ENCODE measurements around the gene SLAMF7. TPM values are rescaled to one million over a fixed set of nuclear protein-coding genes. Genes with fewer than 3 reads are reported as not detected.

The SLAMF7 gene
- total RNA-seq, 2 experiments from 2014 or later, result 12.8 to 13.4 TPM

DNA sequence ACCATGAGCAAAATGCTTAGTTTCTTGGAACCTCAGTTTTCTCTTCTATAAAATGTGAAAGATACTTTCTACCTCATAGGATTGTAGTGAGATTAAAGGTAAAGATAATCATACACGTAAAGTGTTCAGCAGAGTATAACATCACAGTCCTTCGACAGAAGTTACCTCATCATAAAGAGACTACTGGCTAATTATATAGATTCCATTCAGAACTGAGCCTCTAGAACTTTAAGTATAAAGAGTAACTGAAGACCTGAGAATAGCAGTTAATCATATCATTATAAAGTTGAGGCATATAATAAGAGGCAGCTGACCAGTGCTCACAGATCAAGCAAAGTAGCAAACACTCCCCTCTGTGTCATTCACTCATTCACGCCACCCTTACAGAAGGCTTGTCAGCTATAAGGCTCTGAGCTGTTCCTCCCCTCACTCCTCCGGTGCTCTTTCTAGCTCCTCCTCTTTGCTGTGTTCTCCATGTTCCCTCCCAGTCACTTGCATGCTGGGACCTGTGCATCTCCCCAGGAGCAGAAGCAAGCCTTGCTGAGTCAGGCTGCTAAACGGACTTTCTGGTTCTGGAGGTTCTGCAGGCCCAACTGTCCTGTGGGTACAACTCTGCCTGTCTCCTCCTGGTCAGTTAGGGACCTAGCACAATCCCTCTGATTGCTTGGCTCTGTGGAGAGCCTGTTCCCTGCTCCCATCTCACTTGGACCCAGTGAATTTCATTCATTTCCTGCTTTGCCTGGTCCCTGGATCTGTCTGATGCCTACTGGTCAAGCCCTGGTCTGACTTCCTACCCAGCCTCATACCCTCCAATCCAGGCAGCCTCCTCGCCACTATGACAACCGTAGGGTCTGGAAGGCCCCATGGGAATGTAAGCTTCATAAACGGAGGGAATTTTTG is 28.6 kb downstream of the SLAMF7 start:
- no peaks in the 10 kb centered on the region for H3K36me3 Mint-ChIP-seq (ENCODE audit: low read depth)
- peak overlapping the region; percentile 97 for H3K27ac Mint-ChIP-seq
- peaks cover 6% of the 10 kb centered on the region for H3K9me3 Mint-ChIP-seq
- peak overlapping the region; percentile 72 for H3K4me3 Mint-ChIP-seq
- H3K27me3 Mint-ChIP-seq, result no peaks in the 10 kb centered on the region
- peak; percentile 30 for DNase-seq
- ChIA-PET POLR2A (interaction anchor here (0.7 to 1.3 kb wide), 2 partner anchors 85 to 127 kb away, joined by 4 to 5 read pairs; no protein-coding TSS in a partner anchor), CTCF (interaction anchor here (0.5 to 7.5 kb wide), 41 partner anchors 9 to 372 kb away, joined by 3 to 102 read pairs (median 5); partner anchors contain the start of genes ITLN2, LY9 and SLAMF7)
- peaks cover 37% of the 10 kb centered on the region for H3K4me1 Mint-ChIP-seq

DNA sequence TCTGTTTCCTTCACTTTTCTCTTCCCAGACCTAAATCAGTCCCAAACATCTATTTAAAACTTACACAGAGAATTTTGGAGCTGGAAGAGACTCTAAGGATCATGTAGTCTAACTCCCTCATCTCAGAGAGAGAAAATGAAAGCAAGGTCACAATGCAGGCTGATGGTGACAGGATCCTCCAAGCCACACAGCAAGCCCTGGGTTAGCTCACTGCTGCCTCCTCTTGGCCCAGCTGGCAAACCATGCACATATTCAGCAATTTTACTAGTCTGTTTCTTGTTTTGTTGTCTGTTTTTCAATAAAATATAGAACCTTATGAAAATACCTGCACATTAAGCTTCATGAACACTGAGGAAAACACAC is 29.2 kb downstream of the SLAMF7 start:
- Mint-ChIP-seq H3K4me1 (peaks cover 38% of the 10 kb centered on the region), H3K27me3 (no peaks in the 10 kb centered on the region), H3K9me3 (peaks cover 3% of the 10 kb centered on the region), H3K36me3 (ENCODE audit: low read depth) (peaks cover 1% of the 10 kb centered on the region), H3K27ac (peak overlapping the region; percentile 97), H3K4me3 (peak overlapping the region; percentile 72)
- POLR2A ChIA-PET, result interaction anchor here (0.6 to 1.3 kb wide), 2 partner anchors 31 to 85 kb away, joined by 4 to 7 read pairs; no protein-coding TSS in a partner anchor
- CTCF ChIA-PET, result interaction anchor here (0.5 to 7.5 kb wide), 39 partner anchors 9 to 371 kb away, joined by 3 to 102 read pairs (median 5); partner anchors contain the start of genes ITLN2, LY9 and SLAMF7
- peak; percentile 92 for DNase-seq

DNA sequence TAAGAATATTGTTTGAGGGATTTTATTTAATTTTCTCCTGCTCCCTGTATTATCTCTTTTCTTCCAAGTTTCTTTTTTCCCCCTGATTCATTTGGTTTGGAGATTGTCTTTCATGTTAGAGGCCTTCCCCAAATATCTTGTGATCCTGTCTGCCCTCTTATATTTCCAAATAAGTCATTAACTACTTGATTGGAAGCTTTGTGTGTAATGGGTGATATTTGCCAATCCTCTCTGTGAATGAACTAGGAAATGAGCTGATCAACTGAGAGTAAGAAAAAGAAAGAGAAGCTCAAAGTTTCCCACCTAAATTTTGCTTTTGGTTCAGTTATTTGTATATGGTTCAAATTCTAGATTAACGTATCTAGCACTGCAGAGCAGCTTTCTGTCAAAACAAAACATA is 33.3 kb downstream of the SLAMF7 start:
- ChIA-PET POLR2A (no interaction called here), CTCF (interaction anchor here (0.6 to 1.6 kb wide), 5 partner anchors 10 to 370 kb away, joined by 3 to 6 read pairs (median 4); no protein-coding TSS in a partner anchor)
- Mint-ChIP-seq H3K27me3 (no peaks in the 10 kb centered on the region), H3K9me3 (no peaks in the 10 kb centered on the region), H3K4me3 (no peak overlapping the region), H3K4me1 (peaks cover 54% of the 10 kb centered on the region), H3K27ac (no peak overlapping the region), H3K36me3 (ENCODE audit: low read depth) (peaks cover 1% of the 10 kb centered on the region)
- no peak for DNase-seq

DNA sequence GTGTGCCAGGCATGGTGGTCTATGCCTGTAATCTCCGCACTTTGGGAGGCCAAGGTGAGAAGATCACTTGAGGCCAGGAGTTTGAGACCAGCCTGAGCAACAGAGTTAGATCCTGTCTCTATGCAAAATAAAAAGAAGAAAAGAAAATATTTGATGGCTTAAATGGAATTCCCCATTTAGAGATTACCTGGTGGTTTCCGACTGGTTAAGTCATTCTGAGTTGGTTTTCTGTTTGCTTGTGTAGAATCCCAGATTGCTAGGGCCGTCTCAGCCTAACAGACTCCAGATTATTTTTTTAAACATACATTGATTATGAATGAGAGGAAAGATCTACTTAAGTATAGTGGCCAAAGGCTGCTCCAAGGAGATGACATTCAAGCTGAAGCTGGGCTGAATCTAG is 34.0 kb downstream of the SLAMF7 start:
- no peak for DNase-seq
- Mint-ChIP-seq H3K27ac (no peak overlapping the region), H3K27me3 (no peaks in the 10 kb centered on the region), H3K4me3 (no peak overlapping the region), H3K9me3 (no peaks in the 10 kb centered on the region), H3K36me3 (ENCODE audit: low read depth) (peaks cover 1% of the 10 kb centered on the region), H3K4me1 (peaks cover 50% of the 10 kb centered on the region)
- ChIA-PET CTCF (interaction anchor here (0.6 to 1.6 kb wide), 6 partner anchors 9 to 369 kb away, joined by 3 to 6 read pairs (median 4); partner anchors contain the start of gene LY9), POLR2A (no interaction called here)

DNA sequence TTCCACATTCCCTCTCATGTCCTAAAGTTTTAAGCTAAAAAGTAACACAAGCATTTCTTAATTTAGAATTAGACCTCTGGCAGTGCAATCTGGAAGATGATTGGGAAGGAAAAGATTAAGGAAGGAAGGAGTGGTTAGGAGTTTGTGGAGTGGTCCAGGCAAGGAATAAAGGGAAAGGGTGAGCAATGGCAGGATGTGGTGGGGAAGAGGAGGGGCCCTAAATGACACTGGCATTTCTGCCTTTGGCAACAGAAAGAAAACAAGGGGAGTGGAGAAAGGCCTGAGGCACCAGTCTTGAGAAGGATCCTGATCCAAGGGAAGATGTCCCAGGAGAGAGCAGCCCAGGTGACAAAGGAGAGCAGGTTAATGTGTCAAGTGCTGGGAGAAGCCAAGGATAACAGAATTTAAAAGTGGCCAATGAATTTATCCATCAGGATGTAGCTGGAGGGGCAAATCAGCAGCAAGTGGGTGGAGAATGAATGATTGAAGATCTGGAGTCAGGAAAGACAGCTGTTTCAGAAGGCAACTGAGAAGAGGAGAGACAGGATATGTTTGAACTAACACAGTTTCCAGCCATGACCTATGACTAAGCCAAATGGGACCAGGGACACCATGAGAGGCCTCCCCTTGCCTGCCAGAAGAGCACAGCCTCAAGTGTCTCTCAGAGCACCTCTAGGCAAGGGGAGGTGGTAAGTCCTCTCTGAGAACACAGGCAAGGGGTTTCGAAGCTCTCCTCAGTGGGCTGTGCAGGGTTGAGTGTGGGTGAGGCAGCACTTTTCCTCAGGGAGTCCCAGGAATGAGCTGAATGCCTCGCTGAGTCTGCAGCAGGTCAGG is 36.1 kb downstream of the SLAMF7 start:
- ChIA-PET POLR2A (interaction anchor here (0.5 kb wide), 1 partner anchor 214 kb away, joined by 3 read pairs; no protein-coding TSS in a partner anchor), CTCF (interaction anchor here (0.6 to 4.0 kb wide), 17 partner anchors 10 to 215 kb away, joined by 3 to 27 read pairs (median 4); partner anchors contain the start of genes ITLN2, LY9 and SLAMF1)
- Mint-ChIP-seq H3K4me3 (no peak overlapping the region), H3K27ac (peak overlapping the region; percentile 62), H3K27me3 (no peaks in the 10 kb centered on the region), H3K36me3 (ENCODE audit: low read depth) (peaks cover 1% of the 10 kb centered on the region), H3K9me3 (no peaks in the 10 kb centered on the region), H3K4me1 (peaks cover 42% of the 10 kb centered on the region)
- no peak for DNase-seq

DNA sequence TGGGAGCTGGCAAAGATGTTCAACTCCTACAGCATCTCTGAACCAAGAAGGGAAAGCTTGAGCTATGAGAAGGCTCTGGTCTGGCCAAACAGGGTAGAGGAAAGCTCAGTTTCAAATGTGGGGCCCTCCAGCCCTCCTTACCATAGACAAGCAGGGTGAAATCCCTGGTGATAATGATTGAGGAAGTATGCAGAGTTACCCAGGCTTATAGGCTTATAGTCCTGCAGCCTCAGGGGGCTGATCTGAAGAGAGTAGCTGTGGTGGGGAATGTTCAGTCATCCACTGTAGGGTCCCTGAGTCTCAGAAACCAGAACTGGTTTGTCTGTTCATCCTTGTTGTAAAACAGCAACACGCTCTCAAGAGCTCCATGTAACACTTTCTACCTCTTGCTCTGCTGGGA is 37.1 kb downstream of the SLAMF7 start:
- peaks cover 1% of the 10 kb centered on the region for H3K36me3 Mint-ChIP-seq (ENCODE audit: low read depth)
- CTCF ChIA-PET, result interaction anchor here (0.6 to 4.0 kb wide), 19 partner anchors 8 to 214 kb away, joined by 3 to 27 read pairs (median 6); partner anchors contain the start of genes ITLN2, LY9 and SLAMF1
- no peak overlapping the region for H3K4me3 Mint-ChIP-seq
- no peak overlapping the region for H3K27ac Mint-ChIP-seq
- POLR2A ChIA-PET, result no interaction called here
- no peaks in the 10 kb centered on the region for H3K9me3 Mint-ChIP-seq
- H3K4me1 Mint-ChIP-seq, result peaks cover 35% of the 10 kb centered on the region
- no peak for DNase-seq
- H3K27me3 Mint-ChIP-seq, result no peaks in the 10 kb centered on the region

DNA sequence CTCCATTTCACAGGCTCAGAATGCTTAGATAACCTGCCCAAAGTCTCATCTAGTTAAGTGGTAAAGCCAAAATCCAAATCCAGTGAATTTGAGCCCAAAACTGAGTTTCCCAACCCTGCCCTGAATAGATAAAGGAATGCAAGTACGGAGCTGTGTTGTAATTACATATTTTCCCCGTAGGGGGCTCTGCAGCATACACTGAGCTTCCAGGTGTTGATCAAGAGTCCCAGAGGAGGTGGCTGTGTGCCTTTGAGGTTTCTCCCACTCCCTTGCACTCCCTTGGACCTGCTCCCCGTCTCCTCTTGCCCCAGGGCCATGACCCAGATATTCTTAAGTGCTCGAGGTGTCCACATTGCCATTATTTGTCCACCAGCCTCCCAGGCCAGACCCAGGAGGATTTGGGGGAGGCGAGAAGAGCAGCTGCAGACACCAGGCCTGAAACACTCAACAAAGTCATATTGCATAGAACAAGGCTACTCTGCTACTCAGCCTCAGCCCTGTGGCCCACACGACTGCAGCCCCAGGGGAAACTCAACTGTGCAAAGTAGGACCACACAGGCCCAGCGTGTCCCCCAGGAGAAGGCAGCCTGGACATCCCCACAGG is 38.5 kb downstream of the SLAMF7 start:
- Mint-ChIP-seq H3K4me1 (peaks cover 46% of the 10 kb centered on the region), H3K4me3 (no peak overlapping the region), H3K36me3 (ENCODE audit: low read depth) (peaks cover 1% of the 10 kb centered on the region), H3K27me3 (no peaks in the 10 kb centered on the region), H3K27ac (no peak overlapping the region), H3K9me3 (no peaks in the 10 kb centered on the region)
- ChIA-PET POLR2A (interaction anchor here (0.9 kb wide), 1 partner anchor 268 kb away, joined by 3 read pairs; the partner anchor contains the start of gene USF1), CTCF (interaction anchor here (0.8 to 4.0 kb wide), 24 partner anchors 9 to 198 kb away, joined by 3 to 27 read pairs (median 4); partner anchors contain the start of genes CD48, ITLN2 and LY9)
- peak; percentile 62 for DNase-seq

DNA sequence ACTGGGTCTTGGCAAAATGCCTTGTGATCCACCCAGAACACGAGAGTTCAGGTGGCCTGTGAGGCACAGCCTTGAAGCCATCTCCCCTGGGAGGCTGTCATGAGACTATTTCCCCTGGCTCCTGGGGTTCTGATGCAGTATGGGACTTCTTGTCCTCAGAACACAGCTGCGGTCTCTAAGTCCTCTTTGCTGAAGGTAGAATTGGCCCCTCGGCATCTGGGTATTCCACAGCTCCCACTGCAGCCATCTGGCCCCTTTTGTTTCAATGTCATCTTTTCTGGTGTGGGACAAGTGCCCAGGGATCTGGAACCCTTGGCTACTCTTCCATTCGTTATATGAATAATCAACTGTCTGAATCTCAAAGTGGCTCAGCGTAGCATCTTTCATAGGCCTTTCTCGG is 39.9 kb downstream of the SLAMF7 start:
- CTCF ChIA-PET, result interaction anchor here (1.2 to 1.7 kb wide), 5 partner anchors 11 to 56 kb away, joined by 3 to 9 read pairs (median 4); no protein-coding TSS in a partner anchor
- H3K36me3 Mint-ChIP-seq (ENCODE audit: low read depth), result no peaks in the 10 kb centered on the region
- POLR2A ChIA-PET, result no interaction called here
- H3K9me3 Mint-ChIP-seq, result no peaks in the 10 kb centered on the region
- peaks cover 52% of the 10 kb centered on the region for H3K4me1 Mint-ChIP-seq
- H3K27ac Mint-ChIP-seq, result no peak overlapping the region
- peaks cover 2% of the 10 kb centered on the region for H3K27me3 Mint-ChIP-seq
- H3K4me3 Mint-ChIP-seq, result no peak overlapping the region
- no peak for DNase-seq

DNA sequence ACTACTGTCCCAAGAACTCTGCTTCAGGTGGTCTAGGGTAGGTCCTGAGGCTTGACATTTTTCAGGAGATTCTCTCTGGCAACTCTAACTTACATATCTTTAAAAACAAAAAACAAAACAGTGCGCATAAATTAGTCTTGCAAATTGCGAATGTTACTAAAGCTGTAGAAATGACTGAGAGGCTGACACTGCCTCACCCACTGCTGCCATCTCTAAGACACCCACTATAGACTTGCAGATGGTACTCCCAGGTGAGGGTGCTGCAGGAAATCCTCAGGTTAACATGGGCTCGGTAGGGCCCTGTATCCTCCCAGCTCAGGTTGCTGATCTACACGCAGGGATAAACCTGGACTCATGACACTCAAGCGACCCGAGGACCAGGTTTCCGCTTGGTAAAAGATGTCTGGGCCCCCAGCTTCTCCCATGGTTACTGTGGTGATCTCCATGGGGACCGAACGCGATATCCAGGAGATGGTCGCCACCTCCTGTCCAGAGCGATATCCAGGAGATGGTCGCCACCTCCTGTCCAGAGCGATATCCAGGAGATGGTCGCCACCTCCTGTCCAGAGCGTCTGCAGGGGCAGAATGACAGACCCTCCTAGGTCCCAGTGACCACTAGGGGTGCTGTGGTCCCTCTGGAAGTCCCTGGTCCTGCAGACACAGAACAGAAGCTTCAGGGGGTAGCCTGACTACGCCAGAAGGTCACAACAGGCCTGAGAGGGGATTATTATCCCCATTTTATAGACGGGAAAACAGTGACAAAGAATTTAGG is 40.8 kb downstream of the SLAMF7 start:
- no peak overlapping the region for H3K27ac Mint-ChIP-seq
- ChIA-PET POLR2A (no interaction called here), CTCF (interaction anchor here (1.0 to 2.0 kb wide), 10 partner anchors 9 to 172 kb away, joined by 3 to 9 read pairs (median 4); no protein-coding TSS in a partner anchor)
- H3K36me3 Mint-ChIP-seq (ENCODE audit: low read depth), result no peaks in the 10 kb centered on the region
- no peak for DNase-seq
- H3K9me3 Mint-ChIP-seq, result no peaks in the 10 kb centered on the region
- peaks cover 46% of the 10 kb centered on the region for H3K4me1 Mint-ChIP-seq
- H3K4me3 Mint-ChIP-seq, result no peak overlapping the region
- peaks cover 2% of the 10 kb centered on the region for H3K27me3 Mint-ChIP-seq

DNA sequence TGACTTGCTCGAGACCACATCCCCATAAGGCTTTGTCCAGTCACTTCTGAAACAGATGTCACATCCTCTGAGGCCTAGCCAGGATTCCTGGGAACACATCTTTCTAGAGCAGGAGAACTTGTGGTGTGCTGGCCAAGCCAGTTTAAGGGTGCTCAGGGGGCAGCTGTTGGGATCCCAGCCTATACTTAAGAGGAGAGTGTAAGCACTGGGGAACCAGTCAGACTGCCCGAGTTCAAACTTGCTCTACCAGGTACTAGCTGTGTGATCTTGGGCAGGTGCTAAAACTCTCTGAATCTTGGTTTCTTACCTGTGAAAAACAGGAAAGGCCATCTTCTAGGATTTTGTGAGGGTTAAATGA is 41.3 kb downstream of the SLAMF7 start:
- Mint-ChIP-seq H3K4me3 (no peak overlapping the region), H3K9me3 (no peaks in the 10 kb centered on the region), H3K4me1 (peaks cover 40% of the 10 kb centered on the region), H3K27ac (no peak overlapping the region), H3K27me3 (peaks cover 6% of the 10 kb centered on the region), H3K36me3 (ENCODE audit: low read depth) (no peaks in the 10 kb centered on the region)
- CTCF ChIA-PET, result interaction anchor here (1.0 to 2.0 kb wide), 9 partner anchors 10 to 171 kb away, joined by 3 to 9 read pairs (median 4); no protein-coding TSS in a partner anchor
- no peak for DNase-seq
- POLR2A ChIA-PET, result no interaction called here

DNA sequence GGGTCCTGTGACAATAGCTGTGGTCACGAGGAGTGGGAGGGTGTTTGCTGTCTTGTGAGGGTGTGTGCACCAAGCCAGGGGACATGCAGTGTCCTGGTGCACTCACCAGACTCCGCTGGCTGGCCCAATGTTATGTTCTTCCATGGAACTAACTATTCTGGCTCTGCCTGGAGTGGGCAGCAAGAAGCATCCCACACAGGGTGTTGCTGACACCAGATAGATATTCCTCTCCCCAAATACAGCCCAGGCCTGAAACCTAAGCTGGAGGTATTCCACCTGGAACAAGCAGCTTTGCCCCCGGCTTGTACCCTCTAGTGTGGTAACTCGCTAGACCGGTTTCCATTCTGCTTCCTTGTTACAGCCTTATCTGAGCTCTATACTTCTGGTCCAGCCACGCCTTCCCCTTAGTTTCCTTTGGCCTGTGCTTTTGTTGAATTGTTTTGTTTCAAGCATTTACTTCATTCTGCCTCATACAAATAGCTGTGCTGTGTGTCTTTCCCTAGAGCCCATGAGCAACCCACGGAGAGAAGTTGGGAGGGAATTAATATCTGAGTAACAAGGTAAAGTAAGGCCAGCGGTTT is 42.2 kb downstream of the SLAMF7 start:
- Mint-ChIP-seq H3K4me3 (no peak overlapping the region), H3K27me3 (peaks cover 6% of the 10 kb centered on the region), H3K27ac (no peak overlapping the region), H3K4me1 (peaks cover 33% of the 10 kb centered on the region), H3K36me3 (ENCODE audit: low read depth) (no peaks in the 10 kb centered on the region), H3K9me3 (no peaks in the 10 kb centered on the region)
- CTCF ChIA-PET, result interaction anchor here (0.6 to 2.3 kb wide), 13 partner anchors 8 to 172 kb away, joined by 3 to 9 read pairs (median 4); no protein-coding TSS in a partner anchor
- no peak for DNase-seq
- POLR2A ChIA-PET, result interaction anchor here (0.6 kb wide), 1 partner anchor 51 kb away, joined by 3 read pairs; no protein-coding TSS in a partner anchor

All from activated CD4-positive, alpha-beta T cell treated with anti-CD3 and anti-CD28 coated beads, Interleukin-2, amount 10 ng/mL, durations not matched to agents 7 days and 5 days (primary cell).